OCI-LY3 (cell line): ENCODE measurements around the gene KDM7A.

Experiments
- H2AFZ ChIP-seq: fragments of 200-600, 300-600 bp; shearing (Covaris generic); 2 replicates; pipeline ENCODE4 v1.6.0; 2014; ENCODE audit warnings: antibody characterized with exemption, low read depth, low read length
- H3K27ac ChIP-seq: fragments of 200-600, 300-600 bp; sonication (generic); 2 replicates; pipeline ENCODE4 v1.5.1; 2014; ENCODE audit warnings: mild to moderate bottlenecking, low read length, moderate library complexity, mixed read lengths
- H3K27me3 ChIP-seq: fragments of 200-600, 300-600 bp; sonication (generic); 2 replicates; pipeline ENCODE4 v1.6.1; 2014; ENCODE audit warnings: low read depth, low read length, mixed read lengths
- H3K36me3 ChIP-seq: fragments of 200-600, 300-600 bp; sonication (generic); replicated peaks from 2 replicates; pipeline ENCODE3; 2014; ENCODE audit warnings: low read depth, low read length, mixed read lengths
- H3K4me1 ChIP-seq: fragments of 300-600, 200-600 bp; sonication (generic); 2 replicates; pipeline ENCODE4 v1.6.1; 2014; ENCODE audit warnings: low read length, mixed read lengths
- H3K4me2 ChIP-seq: fragments of 200-600, 300-600 bp; sonication (generic); 2 replicates; pipeline ENCODE4 v1.6.1; 2014; ENCODE audit warnings: low read length, mixed read lengths
- H3K4me3 ChIP-seq: fragments of 300-600, 200-600 bp; sonication (generic); 2 replicates; pipeline ENCODE4 v1.5.1; 2014; ENCODE audit warnings: antibody characterized with exemption, mild to moderate bottlenecking, low read length, moderate library complexity
- H3K79me2 ChIP-seq: fragments of 300-600, 200-600 bp; shearing (Covaris generic); 2 replicates; pipeline ENCODE4 v1.6.1; 2014; ENCODE audit warnings: mild to moderate bottlenecking, low read length, mixed read lengths
- H3K9ac ChIP-seq: fragments of 300-600, 200-600 bp; shearing (Covaris generic); 2 replicates; pipeline ENCODE4 v1.6.0; 2014; ENCODE audit warnings: mild to moderate bottlenecking, low read length, moderate library complexity
- H3K9me3 ChIP-seq: fragments of 200-600, 300-600 bp; shearing (Covaris generic); 2 replicates; pipeline ENCODE4 v1.6.1; 2014; ENCODE audit warnings: low read length, mixed read lengths; ENCODE audit not compliant: insufficient read depth
- H4K20me1 ChIP-seq: fragments of 200-600, 300-600 bp; sonication (generic); 2 replicates; pipeline ENCODE4 v1.6.1; 2016; ENCODE audit warnings: low read length, mixed read lengths; ENCODE audit not compliant: insufficient read depth
- EZH2phosphoT487 ChIP-seq: fragments of 200-600 bp; shearing (Covaris generic); IDR thresholded peaks from 2 replicates; pipeline ENCODE4 v1.6.1; 2018; ENCODE audit warnings: antibody characterized with exemption, mixed run types, low read depth
- TF ChIP-seq, protein P1 (sequence below): fragments of 200-600, 300-600 bp; sonication (generic); IDR thresholded peaks from 2 replicates; pipeline ENCODE4 v1.5.1; 2014; ENCODE audit warnings: antibody characterized with exemption, low read length, low read depth

Gene KDM7A

DNA sequence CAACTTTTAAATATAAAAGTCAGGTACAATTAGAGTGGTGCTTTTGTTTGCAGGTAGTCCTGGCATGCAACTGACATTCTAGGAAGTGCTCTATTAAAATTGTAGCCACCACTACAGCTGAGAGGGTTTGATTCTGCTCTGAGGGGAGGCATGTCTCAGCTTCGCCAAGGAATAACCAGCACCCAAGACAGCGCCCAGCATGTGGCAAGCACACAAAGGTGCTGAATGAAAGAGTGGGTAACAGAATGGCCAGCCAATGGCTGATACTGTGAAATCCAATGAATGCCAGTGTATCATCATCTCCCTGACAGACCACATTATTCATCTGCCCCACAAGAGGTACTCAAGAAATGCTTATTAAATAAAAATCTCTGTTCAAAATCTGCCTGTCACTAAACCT is 121.0 kb downstream of the KDM7A start:
- TF ChIP-seq, protein P1, sequence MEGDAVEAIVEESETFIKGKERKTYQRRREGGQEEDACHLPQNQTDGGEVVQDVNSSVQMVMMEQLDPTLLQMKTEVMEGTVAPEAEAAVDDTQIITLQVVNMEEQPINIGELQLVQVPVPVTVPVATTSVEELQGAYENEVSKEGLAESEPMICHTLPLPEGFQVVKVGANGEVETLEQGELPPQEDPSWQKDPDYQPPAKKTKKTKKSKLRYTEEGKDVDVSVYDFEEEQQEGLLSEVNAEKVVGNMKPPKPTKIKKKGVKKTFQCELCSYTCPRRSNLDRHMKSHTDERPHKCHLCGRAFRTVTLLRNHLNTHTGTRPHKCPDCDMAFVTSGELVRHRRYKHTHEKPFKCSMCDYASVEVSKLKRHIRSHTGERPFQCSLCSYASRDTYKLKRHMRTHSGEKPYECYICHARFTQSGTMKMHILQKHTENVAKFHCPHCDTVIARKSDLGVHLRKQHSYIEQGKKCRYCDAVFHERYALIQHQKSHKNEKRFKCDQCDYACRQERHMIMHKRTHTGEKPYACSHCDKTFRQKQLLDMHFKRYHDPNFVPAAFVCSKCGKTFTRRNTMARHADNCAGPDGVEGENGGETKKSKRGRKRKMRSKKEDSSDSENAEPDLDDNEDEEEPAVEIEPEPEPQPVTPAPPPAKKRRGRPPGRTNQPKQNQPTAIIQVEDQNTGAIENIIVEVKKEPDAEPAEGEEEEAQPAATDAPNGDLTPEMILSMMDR = no peak
- TF ChIP-seq EZH2phosphoT487 = no peak
- no peaks in the 10 kb centered on the region for H3K9me3 ChIP-seq
- no peak overlapping the region for H3K4me3 ChIP-seq
- H3K4me1 ChIP-seq = peaks cover 34% of the 10 kb centered on the region
- no peaks in the 10 kb centered on the region for H3K79me2 ChIP-seq
- H4K20me1 ChIP-seq = peaks cover 19% of the 10 kb centered on the region
- no peaks in the 10 kb centered on the region for H3K36me3 ChIP-seq
- H2AFZ ChIP-seq = no peak overlapping the region
- no peak overlapping the region for H3K9ac ChIP-seq
- no peak overlapping the region for H3K4me2 ChIP-seq
- no peak overlapping the region for H3K27ac ChIP-seq
- peaks cover 59% of the 10 kb centered on the region for H3K27me3 ChIP-seq

DNA sequence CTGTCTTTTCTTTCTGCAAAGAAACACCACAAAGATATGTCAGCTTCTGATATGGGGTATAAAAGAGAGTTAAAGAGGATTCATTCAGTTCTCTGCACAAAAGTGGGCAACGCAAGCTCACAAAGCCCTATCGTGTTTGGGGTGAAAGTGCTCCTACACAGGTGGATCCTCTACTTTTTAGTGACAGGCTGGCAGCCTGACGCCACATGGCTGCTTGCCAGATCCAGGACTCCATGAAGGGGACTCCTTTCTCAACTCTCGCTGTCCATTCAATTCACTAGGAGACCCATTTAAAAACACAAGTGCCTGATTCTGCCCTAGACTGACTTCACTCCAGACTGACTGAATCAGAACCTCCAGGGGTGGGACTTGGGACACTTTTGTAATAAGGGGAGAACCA is 122.0 kb downstream of the KDM7A start:
- no peak for TF ChIP-seq EZH2phosphoT487
- TF ChIP-seq, protein P1 = no peak
- H3K79me2 ChIP-seq = no peaks in the 10 kb centered on the region
- H3K4me3 ChIP-seq = no peak overlapping the region
- H3K9ac ChIP-seq = no peak overlapping the region
- peaks cover 19% of the 10 kb centered on the region for H4K20me1 ChIP-seq
- no peak overlapping the region for H3K4me2 ChIP-seq
- H3K9me3 ChIP-seq = no peaks in the 10 kb centered on the region
- H2AFZ ChIP-seq = no peak overlapping the region
- no peak overlapping the region for H3K27ac ChIP-seq
- no peaks in the 10 kb centered on the region for H3K36me3 ChIP-seq
- H3K27me3 ChIP-seq = peaks cover 57% of the 10 kb centered on the region
- H3K4me1 ChIP-seq = peaks cover 23% of the 10 kb centered on the region

DNA sequence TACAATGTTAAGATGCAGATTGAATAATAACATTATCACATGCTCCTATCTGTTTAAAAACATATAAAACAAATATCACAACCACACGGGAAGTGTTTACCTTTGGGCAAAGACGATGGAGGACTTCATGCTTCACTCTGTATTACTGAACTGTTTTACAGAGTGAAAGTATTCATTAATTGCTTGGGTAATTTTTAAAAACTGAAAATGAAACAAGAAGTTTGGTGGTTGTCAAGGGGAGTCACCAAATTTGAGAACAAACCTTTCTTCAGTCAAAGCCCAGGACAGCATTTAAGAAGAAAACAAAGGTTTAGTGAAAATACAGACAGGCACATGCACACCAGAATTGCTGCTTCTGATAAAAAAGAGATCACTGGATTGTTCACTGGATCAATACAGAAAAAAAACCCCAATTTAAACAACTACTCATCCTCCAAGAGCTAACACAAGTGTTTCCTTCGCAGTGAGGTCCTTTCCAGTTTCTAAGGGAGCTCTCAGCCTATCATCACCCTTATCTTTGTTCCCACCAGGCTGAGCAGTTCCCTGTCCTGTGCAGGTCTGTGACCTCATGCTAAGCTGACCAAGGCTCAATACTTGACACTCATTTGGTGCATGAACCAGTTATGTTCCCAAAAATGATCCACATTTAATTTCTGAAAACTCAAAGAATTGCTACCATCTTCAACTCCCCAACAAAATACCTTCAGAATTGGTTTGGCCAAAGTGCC is 122.8 kb downstream of the KDM7A start:
- no peak for TF ChIP-seq EZH2phosphoT487
- H3K4me2 ChIP-seq = peak overlapping the region; percentile 62
- H3K79me2 ChIP-seq = no peaks in the 10 kb centered on the region
- H3K4me3 ChIP-seq = peak overlapping the region; percentile 34; the same call in 1 of the 2 replicates
- no peaks in the 10 kb centered on the region for H3K9me3 ChIP-seq
- peaks cover 54% of the 10 kb centered on the region for H3K27me3 ChIP-seq
- H3K9ac ChIP-seq = no peak overlapping the region
- peaks cover 16% of the 10 kb centered on the region for H4K20me1 ChIP-seq
- H3K4me1 ChIP-seq = peaks cover 20% of the 10 kb centered on the region
- H2AFZ ChIP-seq = no peak overlapping the region
- no peaks in the 10 kb centered on the region for H3K36me3 ChIP-seq
- no peak overlapping the region for H3K27ac ChIP-seq

DNA sequence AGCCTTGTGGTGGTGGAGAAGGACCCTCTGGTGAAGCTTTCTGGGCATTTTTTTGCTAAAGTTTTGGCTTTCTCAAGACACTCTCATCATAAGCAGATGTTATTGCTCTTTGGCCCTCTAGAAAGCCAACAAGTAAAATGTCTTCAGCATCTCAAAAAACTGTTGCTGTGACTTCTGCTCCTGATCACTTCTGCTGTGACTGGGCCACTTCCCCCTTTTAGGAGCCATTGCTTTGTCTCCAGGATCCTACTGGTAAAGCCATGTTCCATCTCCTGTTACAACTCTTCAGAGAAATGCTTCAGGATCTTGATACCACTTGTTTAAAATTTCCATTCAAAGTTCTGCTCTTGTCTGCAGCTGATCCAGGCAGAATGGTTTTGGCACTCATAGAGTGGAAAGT is 125.0 kb downstream of the KDM7A start:
- H3K27me3 ChIP-seq = peaks cover 45% of the 10 kb centered on the region
- no peak overlapping the region for H3K27ac ChIP-seq
- H3K4me3 ChIP-seq = no peak overlapping the region
- no peak overlapping the region for H2AFZ ChIP-seq
- H3K9ac ChIP-seq = no peak overlapping the region
- TF ChIP-seq, protein P1 = no peak
- TF ChIP-seq EZH2phosphoT487 = no peak
- peaks cover 16% of the 10 kb centered on the region for H4K20me1 ChIP-seq
- peaks cover 20% of the 10 kb centered on the region for H3K4me1 ChIP-seq
- no peaks in the 10 kb centered on the region for H3K79me2 ChIP-seq
- no peak overlapping the region for H3K4me2 ChIP-seq
- no peaks in the 10 kb centered on the region for H3K36me3 ChIP-seq
- H3K9me3 ChIP-seq = no peaks in the 10 kb centered on the region
